Measurements from ENCODE around the gene MSMP. TPM values are rescaled to one million over a fixed set of nuclear protein-coding genes. Genes with fewer than 3 reads are reported as not detected.

Gene MSMP
- total RNA-seq (2022) (not detected in 2 replicates), Bru-seq, nascent RNA (not detected), BruChase-seq, experiment 1, labeled RNA remaining after a 6-hour chase (percentile 16 among the genes with signal in this experiment), BruChase-seq, experiment 2, labeled RNA remaining after a 2-hour chase (not detected)
- long read RNA-seq = 0 reads

- Mint-ChIP-seq H3K4me3 (ENCODE audit: unreplicated experiment) (no peak within 1 kb of the TSS), H3K4me1 (ENCODE audit: insufficient read depth, unreplicated experiment) (peaks cover 22% of the 10 kb centered on the region), H3K27ac (ENCODE audit: low read depth, unreplicated experiment) (no peak within 1 kb of the TSS), H3K9me3 (ENCODE audit: unreplicated experiment) (no peaks in the 10 kb centered on the region), H3K36me3 (ENCODE audit: insufficient read depth, unreplicated experiment) (peaks cover 32% of the 10 kb centered on the region), H3K27me3 (ENCODE audit: insufficient read depth, unreplicated experiment) (no peaks in the 10 kb centered on the region)
- ChIA-PET CTCF (interaction anchor here (1.0 kb wide), 1 partner anchor 21 kb away, joined by 4 read pairs; no protein-coding TSS in a partner anchor), POLR2A (interaction anchor here (0.6 to 1.1 kb wide), 2 partner anchors 10 to 96 kb away, joined by 3 read pairs; partner anchors contain the start of genes CCDC107 and RMRP)
- DNase-seq (ENCODE audit: unreplicated experiment) = no peak
- TF ChIP-seq CTCF (IDR thresholded peaks at IDR 0.05; ENCODE audit: unreplicated experiment) = no peak
- BruUV-seq (replicated peaks) = no TSS peak
- intact Hi-C loops (cut with micrococcal nuclease) = no loop called here
Observed at GRCh38 chr9:35754264-35754663, at the start of gene MSMP. Gene MSMP (minus strand): TSS chr9:35754276. CDS start chr9:35754129, 147 bp downstream.

- POLR2A ChIA-PET = interaction anchor here (1.4 kb wide), 1 partner anchor 13 kb away, joined by 3 read pairs; no protein-coding TSS in a partner anchor
- CTCF ChIA-PET = interaction anchor here (0.6 to 0.8 kb wide), 2 partner anchors 11 to 44 kb away, joined by 3 read pairs; no protein-coding TSS in a partner anchor
- no peaks in the 10 kb centered on the region for H3K27me3 Mint-ChIP-seq (ENCODE audit: insufficient read depth, unreplicated experiment)
Observed at GRCh38 chr9:35801328-35802128, 47.5 kb upstream of the MSMP start.

GRCh38 chr9:35800530-35800929 is 46.5 kb upstream of the MSMP start:
- no peaks in the 10 kb centered on the region for H3K27me3 Mint-ChIP-seq (ENCODE audit: insufficient read depth, unreplicated experiment)
- no peak overlapping the region for H3K4me3 Mint-ChIP-seq (ENCODE audit: unreplicated experiment)
- peaks cover 13% of the 10 kb centered on the region for H3K36me3 Mint-ChIP-seq (ENCODE audit: insufficient read depth, unreplicated experiment)
- peaks cover 16% of the 10 kb centered on the region for H3K4me1 Mint-ChIP-seq (ENCODE audit: insufficient read depth, unreplicated experiment)
- no peaks in the 10 kb centered on the region for H3K9me3 Mint-ChIP-seq (ENCODE audit: unreplicated experiment)
- ChIA-PET POLR2A (interaction anchor here (0.8 kb wide), 1 partner anchor 13 kb away, joined by 3 read pairs; no protein-coding TSS in a partner anchor), CTCF (interaction anchor here (0.5 to 1.0 kb wide), 4 partner anchors 10 to 322 kb away, joined by 3 read pairs; no protein-coding TSS in a partner anchor)
- intact Hi-C loops (cut with micrococcal nuclease) = no loop called here
- TF ChIP-seq CTCF (IDR thresholded peaks at IDR 0.05; ENCODE audit: unreplicated experiment) = no peak
- no peak overlapping the region for H3K27ac Mint-ChIP-seq (ENCODE audit: low read depth, unreplicated experiment)
- DNase-seq (ENCODE audit: unreplicated experiment) = no peak
- BruUV-seq (replicated peaks) = no TSS peak

More at GRCh38 chr9:35801328-35802128, 47.5 kb upstream of the MSMP start:
- no peak for DNase-seq (ENCODE audit: unreplicated experiment)
- H3K9me3 Mint-ChIP-seq (ENCODE audit: unreplicated experiment) = no peaks in the 10 kb centered on the region
- no TSS peak for BruUV-seq (replicated peaks)
- no peak overlapping the region for H3K27ac Mint-ChIP-seq (ENCODE audit: low read depth, unreplicated experiment)
- peaks cover 12% of the 10 kb centered on the region for H3K4me1 Mint-ChIP-seq (ENCODE audit: insufficient read depth, unreplicated experiment)
- no peak overlapping the region for H3K4me3 Mint-ChIP-seq (ENCODE audit: unreplicated experiment)
- H3K36me3 Mint-ChIP-seq (ENCODE audit: insufficient read depth, unreplicated experiment) = peaks cover 13% of the 10 kb centered on the region
- TF ChIP-seq CTCF (IDR thresholded peaks at IDR 0.05; ENCODE audit: unreplicated experiment) = no peak
- intact Hi-C loops (cut with micrococcal nuclease) = no loop called here
